ENCODE data around the gene UBE2H.

GRCh38 chr7:129825209-129825970 lies 127.4 kb downstream of the UBE2H start:
- no peak for TF ChIP-seq EZH2 (IDR thresholded peaks at IDR 0.05; ENCODE audit: borderline replicate concordance, insufficient read depth, low read depth, low read length, poor library complexity, severe bottlenecking)
- peak; percentile 95 for TF ChIP-seq CTCF (IDR thresholded peaks at IDR 0.05)
